ENCODE results near the gene MRAP. TPM values are rescaled to one million over a fixed set of nuclear protein-coding genes. Genes with fewer than 3 reads are reported as not detected.

Gene MRAP
- total and polyA plus RNA-seq, 10 of the 15 experiments (the other 5 are each of a cell fraction or from before 2014, with no cell fraction given), result 0.34 to 1.2 TPM; not detected in 8

GRCh38 chr21:32330784-32331311 lies 32.2 kb downstream of the MRAP start (continued):
- TF ChIP-seq ATF2 (IDR thresholded peaks at IDR 0.05; ENCODE audit: low read length), result no peak

- FAIRE-seq (peak; percentile 23), DNase-seq (ENCODE audit: low read depth, low spot score) (no peak), ATAC-seq (no peak)
- Histone ChIP-seq H3K4me1 (ENCODE audit: control insufficient read depth, insufficient read depth, low read length) (no peaks in the 10 kb centered on the region), H4K20me1 (ENCODE audit: control insufficient read depth, insufficient read depth) (no peaks in the 10 kb centered on the region; the same call in 1 of the 2 replicates), H3K27me3 (replicated peaks in 1 of 2; ENCODE audit: control insufficient read depth in 2 of 2, insufficient read depth in 2 of 2, low read length in 1 of 2) (no peaks in the 10 kb centered on the region), H3K36me3 (ENCODE audit: control insufficient read depth in 2 of 2, insufficient read depth in 2 of 2, low read length in 1 of 2) (peaks cover 25 to 30% of the 10 kb centered on the region in 2 experiments), H3K9me3 (replicated peaks; ENCODE audit: control insufficient read depth, insufficient read depth, low read length) (peaks cover 5% of the 10 kb centered on the region), H3K79me2 (ENCODE audit: control insufficient read depth, insufficient read depth, low read length) (no peaks in the 10 kb centered on the region), H3K4me2 (ENCODE audit: control insufficient read depth, insufficient read depth) (no peak overlapping the region), H3K4me3 (no peak overlapping the region), H2AFZ (ENCODE audit: control insufficient read depth, low read depth, low read length) (no peak overlapping the region), H3K27ac (ENCODE audit: control insufficient read depth, insufficient read depth) (no peak overlapping the region), H3K9ac (ENCODE audit: control insufficient read depth, insufficient read depth, low read length) (no peak overlapping the region)
- in situ Hi-C loops (cut with MboI), result no loop called here
- RAD21 ChIA-PET (ENCODE audit: unreplicated experiment), result no interaction called here
- intact Hi-C loops (cut with micrococcal nuclease; ENCODE audit: unreplicated experiment), result no loop called here
- TF ChIP-seq PKNOX1 (IDR thresholded peaks at IDR 0.05), result no peak
- TF ChIP-seq SIN3A (IDR thresholded peaks at IDR 0.05; ENCODE audit: low read depth, low read length), result no peak
- no peak for TF ChIP-seq ASH2L (IDR thresholded peaks at IDR 0.05; ENCODE audit: borderline replicate concordance, low read depth)
- TF ChIP-seq PML (IDR thresholded peaks at IDR 0.05; ENCODE audit: low read length), result no peak
- TF ChIP-seq ATF2 (IDR thresholded peaks at IDR 0.05; ENCODE audit: low read length), result no peak
- no peak for TF ChIP-seq REST (IDR thresholded peaks at IDR 0.05; ENCODE audit: low read depth, low read length)
- no TSS peak for BruUV-seq (replicated peaks)
- CTCF ChIA-PET, result no interaction called here
- SMC1A ChIA-PET (ENCODE audit: uncharacterized antibody, unreplicated experiment), result no interaction called here
- POLR2A ChIA-PET, result interaction anchor here (0.7 kb wide), 1 partner anchor 92 kb away, joined by 3 read pairs; no protein-coding TSS in a partner anchor
- WGBS (ENCODE audit: insufficient coverage, insufficient replicate concordance, low lambda C conversion rate, missing lambda C conversion rate), result over 99% methylated on average over 9 of the region's 9 CpGs
Observed at GRCh38 chr21:32331444-32332305, 33.0 kb downstream of the MRAP start.
